Liver (tissue), 3 donors: Measurements from ENCODE around the gene PARP2.

Source experiments
- EGR1 ChIP-seq, 2 donors: IDR thresholded peaks; 2 replicates each; pipeline ENCODE4 v1.6.1; 2016 to 2018; ENCODE audit warnings: antibody characterized with exemption in 2 of 2, low read depth in 2 of 2
- JUND ChIP-seq, 2 donors: IDR thresholded peaks; 2 replicates each; pipeline ENCODE4 v1.6.1; 2016; ENCODE audit warnings: antibody characterized with exemption in 2 of 2
- RAD21 ChIP-seq, 2 donors: IDR thresholded peaks; 2 replicates each; pipeline ENCODE4 v1.6.1; 2016; ENCODE audit warnings: antibody characterized with exemption in 2 of 2, mild to moderate bottlenecking in 2 of 2
- SP1 ChIP-seq: IDR thresholded peaks from 2 replicates; pipeline ENCODE4 v1.6.1; 2018; ENCODE audit warnings: antibody characterized with exemption, mild to moderate bottlenecking
- TAF1 ChIP-seq: conservative IDR thresholded peaks from 2 replicates; pipeline ENCODE4 v1.6.1; 2016; ENCODE audit warnings: antibody characterized with exemption, mild to moderate bottlenecking
- YY1 ChIP-seq: IDR thresholded peaks from 2 replicates; pipeline ENCODE4 v1.6.1; 2016; ENCODE audit warnings: antibody characterized with exemption, mild to moderate bottlenecking
- TF ChIP-seq, protein P1 (sequence below): fragments of 150-350 bp; IDR thresholded peaks from 2 replicates; pipeline ENCODE4 v1.5.1; 2017; ENCODE audit warnings: improper control_type of control experiment, low read depth, low read length; ENCODE audit not compliant: missing input control
- TF ChIP-seq, protein P2 (sequence below): IDR thresholded peaks from 2 replicates; pipeline ENCODE4 v1.6.1; 2016; ENCODE audit warnings: antibody characterized with exemption
- TF ChIP-seq, protein P3 (sequence below): IDR thresholded peaks from 2 replicates; pipeline ENCODE4 v1.6.1; 2016; ENCODE audit warnings: antibody characterized with exemption, mild to moderate bottlenecking
- donor health status: healthy.
- donor health status: healthy.

DNA sequence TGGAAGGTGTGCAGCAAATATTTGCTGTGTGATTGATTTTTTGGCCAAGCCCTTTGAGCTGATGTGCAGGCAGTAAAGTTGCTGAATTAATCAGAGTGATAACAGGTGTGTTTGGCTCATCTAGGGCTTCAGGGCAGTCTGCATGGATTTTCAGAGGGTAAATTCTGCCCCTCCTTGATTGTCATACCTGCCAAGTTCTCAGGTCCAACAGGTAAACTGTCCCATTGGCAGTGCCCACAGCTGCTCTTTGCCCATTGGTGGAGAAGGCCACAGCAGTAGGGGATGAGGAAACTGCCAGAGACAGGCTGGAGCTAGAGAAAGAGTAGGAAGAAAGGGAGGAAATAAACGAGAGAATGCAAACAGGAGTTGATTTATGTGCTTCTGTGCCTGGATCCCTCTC is 36.3 kb downstream of the PARP2 start:
- TF ChIP-seq YY1 (no peak), SP1 (no peak), RAD21 (IDR thresholded peaks at IDR 0.05) (no peak), TAF1 (no peak), EGR1 (IDR thresholded peaks at IDR 0.05; ENCODE audit: low read depth in 2 of 2) (no peak), JUND (IDR thresholded peaks at IDR 0.05) (no peak)
- TF ChIP-seq, protein P1, sequence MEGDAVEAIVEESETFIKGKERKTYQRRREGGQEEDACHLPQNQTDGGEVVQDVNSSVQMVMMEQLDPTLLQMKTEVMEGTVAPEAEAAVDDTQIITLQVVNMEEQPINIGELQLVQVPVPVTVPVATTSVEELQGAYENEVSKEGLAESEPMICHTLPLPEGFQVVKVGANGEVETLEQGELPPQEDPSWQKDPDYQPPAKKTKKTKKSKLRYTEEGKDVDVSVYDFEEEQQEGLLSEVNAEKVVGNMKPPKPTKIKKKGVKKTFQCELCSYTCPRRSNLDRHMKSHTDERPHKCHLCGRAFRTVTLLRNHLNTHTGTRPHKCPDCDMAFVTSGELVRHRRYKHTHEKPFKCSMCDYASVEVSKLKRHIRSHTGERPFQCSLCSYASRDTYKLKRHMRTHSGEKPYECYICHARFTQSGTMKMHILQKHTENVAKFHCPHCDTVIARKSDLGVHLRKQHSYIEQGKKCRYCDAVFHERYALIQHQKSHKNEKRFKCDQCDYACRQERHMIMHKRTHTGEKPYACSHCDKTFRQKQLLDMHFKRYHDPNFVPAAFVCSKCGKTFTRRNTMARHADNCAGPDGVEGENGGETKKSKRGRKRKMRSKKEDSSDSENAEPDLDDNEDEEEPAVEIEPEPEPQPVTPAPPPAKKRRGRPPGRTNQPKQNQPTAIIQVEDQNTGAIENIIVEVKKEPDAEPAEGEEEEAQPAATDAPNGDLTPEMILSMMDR, result no peak
- TF ChIP-seq, protein P2, sequence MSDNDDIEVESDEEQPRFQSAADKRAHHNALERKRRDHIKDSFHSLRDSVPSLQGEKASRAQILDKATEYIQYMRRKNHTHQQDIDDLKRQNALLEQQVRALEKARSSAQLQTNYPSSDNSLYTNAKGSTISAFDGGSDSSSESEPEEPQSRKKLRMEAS, result no peak
- TF ChIP-seq, protein P3, sequence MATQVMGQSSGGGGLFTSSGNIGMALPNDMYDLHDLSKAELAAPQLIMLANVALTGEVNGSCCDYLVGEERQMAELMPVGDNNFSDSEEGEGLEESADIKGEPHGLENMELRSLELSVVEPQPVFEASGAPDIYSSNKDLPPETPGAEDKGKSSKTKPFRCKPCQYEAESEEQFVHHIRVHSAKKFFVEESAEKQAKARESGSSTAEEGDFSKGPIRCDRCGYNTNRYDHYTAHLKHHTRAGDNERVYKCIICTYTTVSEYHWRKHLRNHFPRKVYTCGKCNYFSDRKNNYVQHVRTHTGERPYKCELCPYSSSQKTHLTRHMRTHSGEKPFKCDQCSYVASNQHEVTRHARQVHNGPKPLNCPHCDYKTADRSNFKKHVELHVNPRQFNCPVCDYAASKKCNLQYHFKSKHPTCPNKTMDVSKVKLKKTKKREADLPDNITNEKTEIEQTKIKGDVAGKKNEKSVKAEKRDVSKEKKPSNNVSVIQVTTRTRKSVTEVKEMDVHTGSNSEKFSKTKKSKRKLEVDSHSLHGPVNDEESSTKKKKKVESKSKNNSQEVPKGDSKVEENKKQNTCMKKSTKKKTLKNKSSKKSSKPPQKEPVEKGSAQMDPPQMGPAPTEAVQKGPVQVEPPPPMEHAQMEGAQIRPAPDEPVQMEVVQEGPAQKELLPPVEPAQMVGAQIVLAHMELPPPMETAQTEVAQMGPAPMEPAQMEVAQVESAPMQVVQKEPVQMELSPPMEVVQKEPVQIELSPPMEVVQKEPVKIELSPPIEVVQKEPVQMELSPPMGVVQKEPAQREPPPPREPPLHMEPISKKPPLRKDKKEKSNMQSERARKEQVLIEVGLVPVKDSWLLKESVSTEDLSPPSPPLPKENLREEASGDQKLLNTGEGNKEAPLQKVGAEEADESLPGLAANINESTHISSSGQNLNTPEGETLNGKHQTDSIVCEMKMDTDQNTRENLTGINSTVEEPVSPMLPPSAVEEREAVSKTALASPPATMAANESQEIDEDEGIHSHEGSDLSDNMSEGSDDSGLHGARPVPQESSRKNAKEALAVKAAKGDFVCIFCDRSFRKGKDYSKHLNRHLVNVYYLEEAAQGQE, result no peak
